GM12878 (cell line): ENCODE data around the gene FAM111B. TPM values are rescaled to one million over a fixed set of nuclear protein-coding genes. Genes with fewer than 3 reads are reported as not detected.

Experiments used
- ATAC-seq: fragments of 200-7000 bp; cut with Tn5 transposase; 3 replicates; pipeline ENCODE4 v1.9.1; 2020; ENCODE audit warnings: mild to moderate bottlenecking, moderate library complexity
- BruUV-seq: library from RNA; stranded (reverse); fragments of 400-500 nt; replicated peaks from 2 replicates; lab custom pipeline; 2021; lab: Mats Ljungman, UMichigan
- CTCF ChIA-PET: fragments of 300-600 bp; sonication (Branson Sonifier 250); formaldehyde crosslinking; extraction: SDS; loops from one replicate; lab custom pipeline; 2021; ENCODE audit warnings: inconsistent platforms; lab: Yijun Ruan, JAX
- POLR2A ChIA-PET: fragments of 350-600 bp; formaldehyde crosslinking; extraction: SDS; loops from one replicate; lab custom pipeline; 2021; ENCODE audit warnings: inconsistent platforms; lab: Charles Lee
- RAD21 ChIA-PET: fragments of 300-600 bp; sonication (Branson Sonifier 250); formaldehyde crosslinking; loops from one replicate; lab custom pipeline; 2023; ENCODE audit warnings: antibody characterized with exemption; ENCODE audit not compliant: unreplicated experiment; lab: Charles Lee
- SMC1A ChIA-PET: fragments of 300-600 bp; sonication (Branson Sonifier 250); formaldehyde crosslinking; loops from one replicate; lab custom pipeline; 2023; ENCODE audit not compliant: unreplicated experiment, uncharacterized antibody; lab: Charles Lee
- DNase-seq: peaks from one replicate; pipeline ENCODE4 v3.0.0-alpha.2; 2011; ENCODE audit warnings: low read depth, low spot score
- FAIRE-seq: peaks from 3 replicates; lab custom pipeline; 2011; peaks lifted over from hg19 to GRCh38; lab: Jason Lieb, UNC
- H2AFZ ChIP-seq: 2 replicates; pipeline ENCODE4 v1.6.0; 2011; ENCODE audit warnings: low read depth, low read length, control low read depth; ENCODE audit not compliant: control insufficient read depth
- H3K27ac ChIP-seq: 2 replicates; pipeline ENCODE4 v1.5.1; 2011; ENCODE audit warnings: control low read depth; ENCODE audit not compliant: control insufficient read depth, insufficient read depth
- H3K27me3 ChIP-seq, 2 experiments: replicated peaks in 1 of 2; 2 replicates each; pipeline versions ENCODE4 v1.6.0 to v1.6.1; 2011; ENCODE audit warnings: low read length in 1 of 2; ENCODE audit not compliant: control insufficient read depth in 2 of 2, insufficient read depth in 2 of 2
- H3K36me3 ChIP-seq, 2 experiments: 2 replicates each; pipeline ENCODE4 v1.5.1; 2011; ENCODE audit warnings: low read length in 1 of 2; ENCODE audit not compliant: control insufficient read depth in 2 of 2, insufficient read depth in 2 of 2
- H3K4me1 ChIP-seq: 2 replicates; pipeline ENCODE4 v1.6.1; 2011; ENCODE audit warnings: mild to moderate bottlenecking, low read length, moderate library complexity, mixed read lengths; ENCODE audit not compliant: control insufficient read depth, insufficient read depth
- H3K4me2 ChIP-seq: 2 replicates; pipeline ENCODE4 v1.6.0; 2011; ENCODE audit warnings: control low read depth; ENCODE audit not compliant: control insufficient read depth, insufficient read depth
- H3K4me3 ChIP-seq: fragments of 200-600 bp; sonication (generic); 2 replicates; pipeline ENCODE4 v1.5.1; 2016
- H3K79me2 ChIP-seq: 2 replicates; pipeline ENCODE4 v1.6.0; 2011; ENCODE audit warnings: low read length; ENCODE audit not compliant: control insufficient read depth, insufficient read depth
- H3K9ac ChIP-seq: 2 replicates; pipeline ENCODE4 v1.8.0; 2011; ENCODE audit warnings: low read length, control low read depth, mixed read lengths; ENCODE audit not compliant: control insufficient read depth, insufficient read depth
- H3K9me3 ChIP-seq: replicated peaks from 3 replicates; pipeline ENCODE4 v1.5.1; 2011; ENCODE audit warnings: mild to moderate bottlenecking, low read length; ENCODE audit not compliant: control insufficient read depth, insufficient read depth
- H4K20me1 ChIP-seq: 2 replicates; pipeline ENCODE4 v1.6.0; 2011; ENCODE audit not compliant: control insufficient read depth, insufficient read depth
- BACH1 ChIP-seq: fragments of 450-650 bp; IDR thresholded peaks from 2 replicates; pipeline ENCODE4 v1.6.1; 2017; ENCODE audit warnings: mild to moderate bottlenecking, borderline replicate concordance
- GATAD2B ChIP-seq: fragments of 450-650 bp; conservative IDR thresholded peaks from 2 replicates; pipeline ENCODE4 v1.6.1; 2017; ENCODE audit warnings: low read depth, mild to moderate bottlenecking, moderate library complexity
- HDGF ChIP-seq: fragments of 450-650 bp; IDR thresholded peaks from 2 replicates; pipeline ENCODE4 v1.6.1; 2016; ENCODE audit warnings: antibody characterized with exemption
- PAX8 ChIP-seq: fragments of 450-650 bp; IDR thresholded peaks from 2 replicates; pipeline ENCODE4 v1.6.1; 2017; ENCODE audit warnings: mild to moderate bottlenecking, moderate library complexity
- POU2F2 ChIP-seq: IDR thresholded peaks from 3 replicates; pipeline ENCODE4 v1.6.1; 2011; ENCODE audit warnings: low read depth, mild to moderate bottlenecking, low read length, borderline replicate concordance
- RBBP5 ChIP-seq: fragments of 200-600 bp; sonication (generic); conservative IDR thresholded peaks from 2 replicates; pipeline ENCODE4 v1.6.1; 2016
- SMARCA5 ChIP-seq: fragments of 450-650 bp; IDR thresholded peaks from 2 replicates; pipeline ENCODE4 v1.6.1; 2017; ENCODE audit warnings: mild to moderate bottlenecking
- SPI1 ChIP-seq: IDR thresholded peaks from 2 replicates; pipeline ENCODE4 v1.6.1; 2011; ENCODE audit warnings: low read depth, mild to moderate bottlenecking, low read length, moderate library complexity, borderline replicate concordance; ENCODE audit not compliant: insufficient read depth
- TCF7 ChIP-seq: IDR thresholded peaks from 2 replicates; pipeline ENCODE4 v1.6.1; 2014; ENCODE audit warnings: antibody characterized with exemption, borderline replicate concordance
- ZNF24 ChIP-seq: fragments of 450-650 bp; IDR thresholded peaks from 2 replicates; pipeline ENCODE4 v1.6.1; 2017; ENCODE audit warnings: antibody characterized with exemption, mild to moderate bottlenecking
- WGBS: methylation state at CpG from one replicate; pipeline ENCODE4 v1.1.6; 2016; ENCODE audit warnings: low lambda C conversion rate; ENCODE audit not compliant: insufficient replicate concordance, insufficient coverage; ENCODE audit errors: missing lambda C conversion rate; 5-methylcytosine and 5-hydroxymethylcytosine counted together
- in situ Hi-C: fragments of 300-500 bp; cut with MboI; formaldehyde crosslinking; loops from 9 replicates; pipeline ENCODE4 v1.14.3; 2018; ENCODE audit warnings: mixed read lengths
- intact Hi-C: fragments of 100-400 bp; cut with micrococcal nuclease; formaldehyde crosslinking; loops from one replicate; pipeline ENCODE4 v1.14.2; 2022; ENCODE audit not compliant: unreplicated experiment
- polyA plus RNA-seq, 11 experiments: library from polyadenylated mRNA; depleted of rRNA in 4 of 11; unstranded in 6 of 11; stranded (reverse) in 5 of 11; fragments of >200 nt; fragmentation: Nextera tagmentation in 4 of 11; fragmentation: Illumina TruSeq in 1 of 11; extraction: Ambion mirVana in 4 of 11; extraction: Trizol in 1 of 11; gene quantifications; 1 replicate in 1 of 11; 2 replicates in 10 of 11; pipeline versions ENCODE4 v1.2.1 to v1.2.3, GENCODE V29; 2011 to 2016; ENCODE audit warnings: inconsistent platforms in 2 of 11, missing spikeins in 2 of 11, low read depth in 1 of 11
- total RNA-seq, 4 experiments: library from RNA; depleted of rRNA in 3 of 4; stranded (reverse); fragments of >200 nt in 3 of 4; fragmentation: Illumina TruSeq in 1 of 4; extraction: Trizol in 1 of 4; gene quantifications; 2 replicates each; pipeline versions ENCODE4 v1.2.1 to v1.2.3, GENCODE V29; 2013 to 2021
- TF ChIP-seq, protein P1 (sequence below): fragments of 450-650 bp; IDR thresholded peaks from 2 replicates; pipeline ENCODE4 v1.6.1; 2017; ENCODE audit warnings: mild to moderate bottlenecking, moderate library complexity
- TF ChIP-seq, protein P2 (sequence below): fragments of 150-350 bp; IDR thresholded peaks from 2 replicates; pipeline ENCODE4 v1.6.1; 2016; ENCODE audit warnings: low read depth, low read length
- TF ChIP-seq, protein P3 (sequence below): fragments of 450-650 bp; IDR thresholded peaks from 2 replicates; pipeline ENCODE4 v1.6.1; 2017; ENCODE audit warnings: mild to moderate bottlenecking

FAM111B gene
- total and polyA plus RNA-seq, 10 of the 15 experiments (the other 5 are each of a cell fraction or from before 2014, with no cell fraction given) = 35.9 to 97.2 (median 62.1) TPM

DNA sequence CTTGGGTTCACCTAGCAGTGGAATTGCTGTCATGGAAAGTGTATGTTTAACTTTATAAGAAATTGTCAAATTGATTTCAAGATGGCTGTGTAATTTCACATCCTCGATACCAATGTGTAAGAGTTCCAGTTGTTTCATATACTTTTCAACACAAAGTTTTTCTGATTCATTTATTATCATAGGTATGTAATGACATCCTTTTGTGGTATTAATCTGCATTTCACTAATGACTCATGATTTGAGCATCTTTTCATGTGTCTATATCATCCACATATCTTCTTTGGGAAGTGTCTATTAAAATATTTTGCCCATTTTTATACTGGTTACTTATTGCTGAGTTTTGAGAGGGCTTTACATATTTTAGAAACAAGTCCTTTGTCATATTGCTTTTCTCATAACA lies 38.0 kb upstream of the FAM111B start:
- no peak for FAIRE-seq
- ChIA-PET CTCF (interaction anchor here (0.8 kb wide), 1 partner anchor 11 kb away, joined by 3 read pairs; no protein-coding TSS in a partner anchor), SMC1A (no interaction called here), RAD21 (interaction anchor here (1.1 kb wide), 1 partner anchor 11 kb away, joined by 3 read pairs; no protein-coding TSS in a partner anchor), POLR2A (no interaction called here)
- no peaks in the 10 kb centered on the region for H3K9me3 ChIP-seq
- intact Hi-C loops = no loop called here
- in situ Hi-C loops = no loop called here
- no peaks in the 10 kb centered on the region for H3K27me3 ChIP-seq
- peaks cover under 1% of the 10 kb centered on the region; the same call in 1 of the 2 replicates for H3K4me1 ChIP-seq
- H4K20me1 ChIP-seq = no peaks in the 10 kb centered on the region
- H3K36me3 ChIP-seq = no peaks in the 10 kb centered on the region
- 5% methylated on average over 1 of the region's 1 CpG for WGBS
- no peaks in the 10 kb centered on the region for H3K79me2 ChIP-seq
- no peak overlapping the region for H2AFZ ChIP-seq
- no peak for ATAC-seq
- H3K27ac ChIP-seq = no peak overlapping the region
- no peak for DNase-seq
- no peak overlapping the region for H3K9ac ChIP-seq
- no peak overlapping the region for H3K4me3 ChIP-seq
- no TSS peak for BruUV-seq
- no peak overlapping the region for H3K4me2 ChIP-seq
- TF ChIP-seq, protein P1, sequence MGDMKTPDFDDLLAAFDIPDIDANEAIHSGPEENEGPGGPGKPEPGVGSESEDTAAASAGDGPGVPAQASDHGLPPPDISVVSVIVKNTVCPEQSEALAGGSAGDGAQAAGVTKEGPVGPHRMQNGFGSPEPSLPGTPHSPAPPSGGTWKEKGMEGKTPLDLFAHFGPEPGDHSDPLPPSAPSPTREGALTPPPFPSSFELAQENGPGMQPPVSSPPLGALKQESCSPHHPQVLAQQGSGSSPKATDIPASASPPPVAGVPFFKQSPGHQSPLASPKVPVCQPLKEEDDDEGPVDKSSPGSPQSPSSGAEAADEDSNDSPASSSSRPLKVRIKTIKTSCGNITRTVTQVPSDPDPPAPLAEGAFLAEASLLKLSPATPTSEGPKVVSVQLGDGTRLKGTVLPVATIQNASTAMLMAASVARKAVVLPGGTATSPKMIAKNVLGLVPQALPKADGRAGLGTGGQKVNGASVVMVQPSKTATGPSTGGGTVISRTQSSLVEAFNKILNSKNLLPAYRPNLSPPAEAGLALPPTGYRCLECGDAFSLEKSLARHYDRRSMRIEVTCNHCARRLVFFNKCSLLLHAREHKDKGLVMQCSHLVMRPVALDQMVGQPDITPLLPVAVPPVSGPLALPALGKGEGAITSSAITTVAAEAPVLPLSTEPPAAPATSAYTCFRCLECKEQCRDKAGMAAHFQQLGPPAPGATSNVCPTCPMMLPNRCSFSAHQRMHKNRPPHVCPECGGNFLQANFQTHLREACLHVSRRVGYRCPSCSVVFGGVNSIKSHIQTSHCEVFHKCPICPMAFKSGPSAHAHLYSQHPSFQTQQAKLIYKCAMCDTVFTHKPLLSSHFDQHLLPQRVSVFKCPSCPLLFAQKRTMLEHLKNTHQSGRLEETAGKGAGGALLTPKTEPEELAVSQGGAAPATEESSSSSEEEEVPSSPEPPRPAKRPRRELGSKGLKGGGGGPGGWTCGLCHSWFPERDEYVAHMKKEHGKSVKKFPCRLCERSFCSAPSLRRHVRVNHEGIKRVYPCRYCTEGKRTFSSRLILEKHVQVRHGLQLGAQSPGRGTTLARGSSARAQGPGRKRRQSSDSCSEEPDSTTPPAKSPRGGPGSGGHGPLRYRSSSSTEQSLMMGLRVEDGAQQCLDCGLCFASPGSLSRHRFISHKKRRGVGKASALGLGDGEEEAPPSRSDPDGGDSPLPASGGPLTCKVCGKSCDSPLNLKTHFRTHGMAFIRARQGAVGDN = no peak
- TF ChIP-seq GATAD2B (no peak), TCF7 (no peak), POU2F2 (no peak), SPI1 (no peak), PAX8 (no peak), BACH1 (no peak), HDGF (no peak), RBBP5 (no peak), SMARCA5 (no peak), ZNF24 (no peak)
- TF ChIP-seq, protein P2, sequence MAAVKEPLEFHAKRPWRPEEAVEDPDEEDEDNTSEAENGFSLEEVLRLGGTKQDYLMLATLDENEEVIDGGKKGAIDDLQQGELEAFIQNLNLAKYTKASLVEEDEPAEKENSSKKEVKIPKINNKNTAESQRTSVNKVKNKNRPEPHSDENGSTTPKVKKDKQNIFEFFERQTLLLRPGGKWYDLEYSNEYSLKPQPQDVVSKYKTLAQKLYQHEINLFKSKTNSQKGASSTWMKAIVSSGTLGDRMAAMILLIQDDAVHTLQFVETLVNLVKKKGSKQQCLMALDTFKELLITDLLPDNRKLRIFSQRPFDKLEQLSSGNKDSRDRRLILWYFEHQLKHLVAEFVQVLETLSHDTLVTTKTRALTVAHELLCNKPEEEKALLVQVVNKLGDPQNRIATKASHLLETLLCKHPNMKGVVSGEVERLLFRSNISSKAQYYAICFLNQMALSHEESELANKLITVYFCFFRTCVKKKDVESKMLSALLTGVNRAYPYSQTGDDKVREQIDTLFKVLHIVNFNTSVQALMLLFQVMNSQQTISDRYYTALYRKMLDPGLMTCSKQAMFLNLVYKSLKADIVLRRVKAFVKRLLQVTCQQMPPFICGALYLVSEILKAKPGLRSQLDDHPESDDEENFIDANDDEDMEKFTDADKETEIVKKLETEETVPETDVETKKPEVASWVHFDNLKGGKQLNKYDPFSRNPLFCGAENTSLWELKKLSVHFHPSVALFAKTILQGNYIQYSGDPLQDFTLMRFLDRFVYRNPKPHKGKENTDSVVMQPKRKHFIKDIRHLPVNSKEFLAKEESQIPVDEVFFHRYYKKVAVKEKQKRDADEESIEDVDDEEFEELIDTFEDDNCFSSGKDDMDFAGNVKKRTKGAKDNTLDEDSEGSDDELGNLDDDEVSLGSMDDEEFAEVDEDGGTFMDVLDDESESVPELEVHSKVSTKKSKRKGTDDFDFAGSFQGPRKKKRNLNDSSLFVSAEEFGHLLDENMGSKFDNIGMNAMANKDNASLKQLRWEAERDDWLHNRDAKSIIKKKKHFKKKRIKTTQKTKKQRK = no peak
- TF ChIP-seq, protein P3, sequence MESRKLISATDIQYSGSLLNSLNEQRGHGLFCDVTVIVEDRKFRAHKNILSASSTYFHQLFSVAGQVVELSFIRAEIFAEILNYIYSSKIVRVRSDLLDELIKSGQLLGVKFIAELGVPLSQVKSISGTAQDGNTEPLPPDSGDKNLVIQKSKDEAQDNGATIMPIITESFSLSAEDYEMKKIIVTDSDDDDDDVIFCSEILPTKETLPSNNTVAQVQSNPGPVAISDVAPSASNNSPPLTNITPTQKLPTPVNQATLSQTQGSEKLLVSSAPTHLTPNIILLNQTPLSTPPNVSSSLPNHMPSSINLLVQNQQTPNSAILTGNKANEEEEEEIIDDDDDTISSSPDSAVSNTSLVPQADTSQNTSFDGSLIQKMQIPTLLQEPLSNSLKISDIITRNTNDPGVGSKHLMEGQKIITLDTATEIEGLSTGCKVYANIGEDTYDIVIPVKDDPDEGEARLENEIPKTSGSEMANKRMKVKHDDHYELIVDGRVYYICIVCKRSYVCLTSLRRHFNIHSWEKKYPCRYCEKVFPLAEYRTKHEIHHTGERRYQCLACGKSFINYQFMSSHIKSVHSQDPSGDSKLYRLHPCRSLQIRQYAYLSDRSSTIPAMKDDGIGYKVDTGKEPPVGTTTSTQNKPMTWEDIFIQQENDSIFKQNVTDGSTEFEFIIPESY = no peak
